Astrocyte of the spinal cord (primary cell): ENCODE results near the gene VPREB3.
"Not testable (repeated sequence)": the region's sequence is repeated elsewhere in the genome, so short reads cannot be mapped to it uniquely, and the experiment has no call there.

ENCODE experiments used
- DNase-seq: peaks from one replicate; pipeline ENCODE4 v3.0.0; 2011; ENCODE audit warnings: low read depth, low spot score
- H3K4me3 ChIP-seq: 2 replicates; pipeline ENCODE4 v1.5.1; 2011; ENCODE audit warnings: low read depth, mild to moderate bottlenecking, low read length, moderate library complexity
- CTCF ChIP-seq: IDR thresholded peaks from 2 replicates; pipeline ENCODE4 v1.5.1; 2012; ENCODE audit warnings: low read depth, mild to moderate bottlenecking, low read length, inconsistent platforms
- in situ Hi-C: cut with HindIII; loops from 2 replicates; pipeline ENCODE4 v1.10.0; 2017; ENCODE audit warnings: low sequenced_read_pairs

Gene VPREB3

GRCh38 chr22:23744001-23744400 is 10.2 kb downstream of the VPREB3 start:
- in situ Hi-C loops: no loop called here

GRCh38 chr22:23743303-23743705 is 10.9 kb downstream of the VPREB3 start:
- H3K4me3 ChIP-seq: no peak overlapping the region
- no peak for TF ChIP-seq CTCF
- DNase-seq: no peak
- in situ Hi-C loops: no loop called here

More at GRCh38 chr22:23744001-23744400, 10.2 kb downstream of the VPREB3 start:
- no peak overlapping the region for H3K4me3 ChIP-seq
- DNase-seq: no peak
- no peak for TF ChIP-seq CTCF

- H3K4me3 ChIP-seq: no peak overlapping the region
- in situ Hi-C loops: no loop called here
- DNase-seq: no peak
- TF ChIP-seq CTCF: no peak
Observed at GRCh38 chr22:23742505-23743264, 11.5 kb downstream of the VPREB3 start.

- no peak for TF ChIP-seq CTCF
- in situ Hi-C loops: no loop called here
- no peak overlapping the region for H3K4me3 ChIP-seq
- DNase-seq: no peak
Observed at GRCh38 chr22:23737696-23738095, 16.5 kb downstream of the VPREB3 start.

- DNase-seq, in situ Hi-C loops, H3K4me3 ChIP-seq: not testable (repeated sequence)
Observed at GRCh38 chr22:23728108-23728507, 26.1 kb downstream of the VPREB3 start.

GRCh38 chr22:23722724-23723123 is 31.5 kb downstream of the VPREB3 start:
- no peak for TF ChIP-seq CTCF
- no peak for DNase-seq
- in situ Hi-C loops: no loop called here
- H3K4me3 ChIP-seq: no peak overlapping the region

GRCh38 chr22:23722160-23722559 is 32.1 kb downstream of the VPREB3 start:
- no peak for TF ChIP-seq CTCF
- H3K4me3 ChIP-seq: no peak overlapping the region
- no peak for DNase-seq
- in situ Hi-C loops: no loop called here
